Upper lobe of left lung (tissue), 4 donors: ENCODE measurements around the gene LONP2.
"Not testable (repeated sequence)": the region's sequence is repeated elsewhere in the genome, so short reads cannot be mapped to it uniquely, and the experiment has no call there.

Experiments
- EP300 ChIP-seq, 4 donors: sonication (generic); formaldehyde crosslinking; IDR thresholded peaks; one replicate each; pipeline ENCODE4 v1.5.1; 2017; ENCODE audit warnings: antibody characterized with exemption in 4 of 4, control low read depth in 2 of 4
- POLR2A ChIP-seq, 4 donors: fragments of 450-650 bp; IDR thresholded peaks; one replicate each; pipeline ENCODE4 v1.5.1; 2016 to 2017; ENCODE audit warnings: antibody characterized with exemption in 4 of 4, mild to moderate bottlenecking in 2 of 4
- POLR2AphosphoS5 ChIP-seq, 2 donors: sonication (generic); formaldehyde crosslinking; IDR thresholded peaks; one replicate each; pipeline ENCODE4 v1.5.1; 2017; ENCODE audit warnings: antibody characterized with exemption in 2 of 2
- TF ChIP-seq, protein P1 (sequence below), 6 experiments: fragments of 450-650 bp in 4 of 6; fragments of 200-600 bp in 2 of 6; sonication (generic) in 2 of 6; IDR thresholded peaks; one replicate each; pipeline ENCODE4 v1.5.1; 2016 to 2019; ENCODE audit warnings: antibody characterized with exemption in 6 of 6

DNA sequence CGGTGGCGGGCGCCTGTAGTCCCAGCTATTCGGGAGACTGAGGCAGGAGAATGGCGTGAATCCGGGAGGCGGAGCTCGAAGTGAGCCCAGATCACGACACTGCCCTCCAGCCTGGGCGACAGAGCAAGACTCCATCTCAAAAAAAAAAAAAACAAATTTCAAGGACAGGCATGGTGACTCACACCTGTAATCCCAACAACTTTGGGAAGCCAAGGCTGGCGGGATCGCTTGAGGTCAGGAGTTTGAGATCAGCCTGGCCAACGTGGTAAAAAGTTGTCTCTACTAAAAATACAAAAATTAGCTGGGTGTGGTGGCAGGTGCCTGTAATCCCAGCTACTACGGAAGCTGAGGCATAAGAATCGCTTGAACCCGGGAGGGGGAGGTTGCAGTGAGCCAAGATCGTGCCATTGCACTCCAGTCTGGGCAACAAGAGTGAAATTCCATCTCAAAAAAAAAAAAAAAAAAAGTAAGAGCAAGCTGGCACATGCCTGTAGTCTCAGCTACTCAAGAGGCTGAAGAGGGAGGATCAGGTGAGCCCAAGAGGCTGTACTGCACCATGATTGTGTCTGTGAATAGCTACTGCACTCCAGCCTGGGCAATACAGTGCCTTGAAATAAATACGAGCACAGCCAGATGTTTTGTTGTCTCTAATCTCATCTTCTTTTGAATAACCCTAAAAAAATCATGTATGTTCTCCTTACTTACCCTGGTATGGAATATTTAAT is 126.7 kb downstream of the LONP2 start:
- not testable (repeated sequence) for TF ChIP-seq POLR2AphosphoS5, POLR2A, EP300 (IDR thresholded peaks at IDR 0.05)
- TF ChIP-seq, protein P1, sequence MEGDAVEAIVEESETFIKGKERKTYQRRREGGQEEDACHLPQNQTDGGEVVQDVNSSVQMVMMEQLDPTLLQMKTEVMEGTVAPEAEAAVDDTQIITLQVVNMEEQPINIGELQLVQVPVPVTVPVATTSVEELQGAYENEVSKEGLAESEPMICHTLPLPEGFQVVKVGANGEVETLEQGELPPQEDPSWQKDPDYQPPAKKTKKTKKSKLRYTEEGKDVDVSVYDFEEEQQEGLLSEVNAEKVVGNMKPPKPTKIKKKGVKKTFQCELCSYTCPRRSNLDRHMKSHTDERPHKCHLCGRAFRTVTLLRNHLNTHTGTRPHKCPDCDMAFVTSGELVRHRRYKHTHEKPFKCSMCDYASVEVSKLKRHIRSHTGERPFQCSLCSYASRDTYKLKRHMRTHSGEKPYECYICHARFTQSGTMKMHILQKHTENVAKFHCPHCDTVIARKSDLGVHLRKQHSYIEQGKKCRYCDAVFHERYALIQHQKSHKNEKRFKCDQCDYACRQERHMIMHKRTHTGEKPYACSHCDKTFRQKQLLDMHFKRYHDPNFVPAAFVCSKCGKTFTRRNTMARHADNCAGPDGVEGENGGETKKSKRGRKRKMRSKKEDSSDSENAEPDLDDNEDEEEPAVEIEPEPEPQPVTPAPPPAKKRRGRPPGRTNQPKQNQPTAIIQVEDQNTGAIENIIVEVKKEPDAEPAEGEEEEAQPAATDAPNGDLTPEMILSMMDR (IDR thresholded peaks at IDR 0.05), result not testable (repeated sequence)
